GM19438 (cell line): ENCODE measurements around the gene CHCT1.
"Not testable (repeated sequence)": the region's sequence is repeated elsewhere in the genome, so short reads cannot be mapped to it uniquely, and the experiment has no call there.

Experiments used
- ATAC-seq: cut with Tn5 transposase; IDR thresholded peaks from one replicate; pipeline ENCODE4 v1.9.1; 2021; ENCODE audit warnings: low read depth; ENCODE audit not compliant: unreplicated experiment

Gene CHCT1

GRCh38 chr17:60422162-60422665 lies at the start of gene CHCT1:
Gene CHCT1 (plus strand): TSS chr17:60422489. CDS start chr17:60422593, 104 bp downstream.
- ATAC-seq = no peak

- no peak for ATAC-seq
Measured at GRCh38 chr17:60372790-60373483, 49.4 kb upstream of the CHCT1 start.

GRCh38 chr17:60378187-60378586 lies 44.1 kb upstream of the CHCT1 start:
- ATAC-seq = not testable (repeated sequence)

- ATAC-seq = not testable (repeated sequence)
Measured at GRCh38 chr17:60379461-60379860, 42.8 kb upstream of the CHCT1 start.

- no peak for ATAC-seq
Measured at GRCh38 chr17:60381958-60382357, 40.3 kb upstream of the CHCT1 start.

- ATAC-seq = no peak
Measured at GRCh38 chr17:60383379-60383778, 38.9 kb upstream of the CHCT1 start.

GRCh38 chr17:60384921-60385320 lies 37.4 kb upstream of the CHCT1 start:
- ATAC-seq = not testable (repeated sequence)

- ATAC-seq = no peak
Measured at GRCh38 chr17:60386147-60387058, 35.9 kb upstream of the CHCT1 start.

GRCh38 chr17:60387666-60388065 lies 34.6 kb upstream of the CHCT1 start:
- no peak for ATAC-seq

GRCh38 chr17:60388742-60389141 lies 33.5 kb upstream of the CHCT1 start:
- ATAC-seq = no peak

GRCh38 chr17:60390186-60390585 lies 32.1 kb upstream of the CHCT1 start:
- ATAC-seq = no peak

GRCh38 chr17:60390925-60391470 lies 31.3 kb upstream of the CHCT1 start:
- ATAC-seq = no peak

GRCh38 chr17:60391471-60392041 lies 30.7 kb upstream of the CHCT1 start:
- ATAC-seq = peak; percentile 27

GRCh38 chr17:60392042-60392844 lies 30.0 kb upstream of the CHCT1 start, which contains the start of gene USP32:
Gene USP32 (minus strand): TSS chr17:60392133. CDS start chr17:60391939, 194 bp downstream.
- peak; percentile 81 for ATAC-seq

- no peak for ATAC-seq
Measured at GRCh38 chr17:60392845-60393702, 29.2 kb upstream of the CHCT1 start.

- ATAC-seq = no peak
Measured at GRCh38 chr17:60393840-60394723, 28.2 kb upstream of the CHCT1 start.

- ATAC-seq = no peak
Measured at GRCh38 chr17:60395508-60396065, 26.7 kb upstream of the CHCT1 start.

- ATAC-seq = no peak
Measured at GRCh38 chr17:60396412-60396811, 25.9 kb upstream of the CHCT1 start.
